Body of pancreas (tissue), 4 donors: Measurements from ENCODE around the gene WRNIP1. TPM values are rescaled to one million over a fixed set of nuclear protein-coding genes. Genes with fewer than 3 reads are reported as not detected.

ENCODE experiments used
- ATAC-seq: fragments of 150-250 bp; one replicate; pipeline ENCODE4 v1.9.1; 2016
- DNase-seq, 4 donors: peaks; one replicate each; pipeline ENCODE4 v3.0.0-alpha.2; 2019
- H3K27ac ChIP-seq, 4 donors: fragments of 200-600 bp; sonication (generic); 1 replicate in 3 of 4; 2 replicates in 1 of 4; pipeline versions ENCODE4 v1.5.1 to v1.6.1; 2016 to 2019; ENCODE audit warnings: mild to moderate bottlenecking in 1 of 4, mixed read lengths in 1 of 4, moderate library complexity in 1 of 4
- H3K27me3 ChIP-seq, 2 donors: fragments of 200-600 bp; sonication (generic); one replicate each; pipeline ENCODE4 v1.6.0; 2016; ENCODE audit warnings: mild to moderate bottlenecking in 1 of 2
- H3K36me3 ChIP-seq, 2 donors: fragments of 200-600 bp; sonication (generic); replicated peaks in 1 of 2; 2 replicates each; pipeline ENCODE4 v1.5.1; 2016; ENCODE audit warnings: low read depth in 2 of 2; ENCODE audit not compliant: insufficient read depth in 1 of 2
- H3K4me1 ChIP-seq: fragments of 200-600 bp; sonication (generic); one replicate; pipeline ENCODE4 v1.6.0; 2016
- H3K4me3 ChIP-seq, 2 donors: fragments of 200-600 bp; sonication (generic); 1 replicate in 1 of 2; 2 replicates in 1 of 2; pipeline ENCODE4 v1.5.1; 2016 to 2019
- H3K9me3 ChIP-seq, 3 donors: fragments of 200-600 bp; sonication (generic); 1 replicate in 2 of 3; 2 replicates in 1 of 3; pipeline ENCODE4 v1.5.1; 2016
- POLR2A ChIP-seq, 3 donors: fragments of 450-650 bp; IDR thresholded peaks; one replicate each; pipeline ENCODE4 v1.6.1; 2016; ENCODE audit warnings: antibody characterized with exemption in 3 of 3, mild to moderate bottlenecking in 2 of 3
- WGBS, 2 donors: methylation state at CpG; one replicate each; pipeline ENCODE4 v1.1.5; 2017; 5-methylcytosine and 5-hydroxymethylcytosine counted together
- intact Hi-C: fragments of 100-400 bp; cut with DNase I; formaldehyde crosslinking; loops from one replicate; pipeline ENCODE4 v1.15.1; 2023
- total RNA-seq, 2 donors: library from RNA; depleted of rRNA; stranded (reverse); fragments of >200 nt; gene quantifications; one replicate each; pipeline ENCODE4 v1.1.0, GENCODE V29; 2016
- TF ChIP-seq, protein P1 (sequence below), 7 experiments: fragments of 450-650 bp in 4 of 7; fragments of 200-600 bp in 3 of 7; sonication (generic) in 3 of 7; IDR thresholded peaks; one replicate each; pipeline ENCODE4 v1.5.1; 2016 to 2019; ENCODE audit warnings: antibody characterized with exemption in 7 of 7

The WRNIP1 gene
- total RNA-seq, 2 donors from 2014 or later = 61.0 to 62.0 TPM

DNA sequence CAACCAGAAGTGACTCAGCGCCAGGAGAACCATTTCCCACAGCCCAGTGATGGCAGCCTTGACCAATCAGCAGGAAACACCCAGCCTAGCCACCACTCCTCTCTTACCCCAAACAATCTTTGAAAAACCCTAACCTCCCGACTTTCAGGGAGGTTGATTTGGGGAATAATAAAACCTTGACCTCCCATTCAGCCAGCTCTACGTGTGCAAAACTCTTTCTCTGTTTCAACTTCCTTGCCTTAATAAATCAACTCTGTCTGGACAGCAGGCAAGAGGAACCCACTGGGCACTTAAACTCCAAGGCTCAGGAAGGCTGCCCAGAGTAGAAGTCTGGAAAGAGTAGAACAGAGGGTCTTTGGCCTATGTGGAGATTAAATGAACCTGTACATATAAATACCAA lies 41.5 kb downstream of the WRNIP1 start:
- DNase-seq (no peak), ATAC-seq (no peak)
- Histone ChIP-seq H3K27me3 (no peaks in the 10 kb centered on the region), H3K4me1 (peaks cover 76% of the 10 kb centered on the region), H3K36me3 (no peaks in the 10 kb centered on the region), H3K9me3 (no peaks in the 10 kb centered on the region), H3K4me3 (no peak overlapping the region), H3K27ac (peak overlapping the region; percentile 18 to 79 (median 74))
- TF ChIP-seq POLR2A (IDR thresholded peaks at IDR 0.05) = no peak
- TF ChIP-seq, protein P1, sequence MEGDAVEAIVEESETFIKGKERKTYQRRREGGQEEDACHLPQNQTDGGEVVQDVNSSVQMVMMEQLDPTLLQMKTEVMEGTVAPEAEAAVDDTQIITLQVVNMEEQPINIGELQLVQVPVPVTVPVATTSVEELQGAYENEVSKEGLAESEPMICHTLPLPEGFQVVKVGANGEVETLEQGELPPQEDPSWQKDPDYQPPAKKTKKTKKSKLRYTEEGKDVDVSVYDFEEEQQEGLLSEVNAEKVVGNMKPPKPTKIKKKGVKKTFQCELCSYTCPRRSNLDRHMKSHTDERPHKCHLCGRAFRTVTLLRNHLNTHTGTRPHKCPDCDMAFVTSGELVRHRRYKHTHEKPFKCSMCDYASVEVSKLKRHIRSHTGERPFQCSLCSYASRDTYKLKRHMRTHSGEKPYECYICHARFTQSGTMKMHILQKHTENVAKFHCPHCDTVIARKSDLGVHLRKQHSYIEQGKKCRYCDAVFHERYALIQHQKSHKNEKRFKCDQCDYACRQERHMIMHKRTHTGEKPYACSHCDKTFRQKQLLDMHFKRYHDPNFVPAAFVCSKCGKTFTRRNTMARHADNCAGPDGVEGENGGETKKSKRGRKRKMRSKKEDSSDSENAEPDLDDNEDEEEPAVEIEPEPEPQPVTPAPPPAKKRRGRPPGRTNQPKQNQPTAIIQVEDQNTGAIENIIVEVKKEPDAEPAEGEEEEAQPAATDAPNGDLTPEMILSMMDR (IDR thresholded peaks at IDR 0.05) = no peak
- WGBS, 2 donors = 56 to 68% methylated on average over 3 of the region's 3 CpGs
- intact Hi-C loops = no loop called here

DNA sequence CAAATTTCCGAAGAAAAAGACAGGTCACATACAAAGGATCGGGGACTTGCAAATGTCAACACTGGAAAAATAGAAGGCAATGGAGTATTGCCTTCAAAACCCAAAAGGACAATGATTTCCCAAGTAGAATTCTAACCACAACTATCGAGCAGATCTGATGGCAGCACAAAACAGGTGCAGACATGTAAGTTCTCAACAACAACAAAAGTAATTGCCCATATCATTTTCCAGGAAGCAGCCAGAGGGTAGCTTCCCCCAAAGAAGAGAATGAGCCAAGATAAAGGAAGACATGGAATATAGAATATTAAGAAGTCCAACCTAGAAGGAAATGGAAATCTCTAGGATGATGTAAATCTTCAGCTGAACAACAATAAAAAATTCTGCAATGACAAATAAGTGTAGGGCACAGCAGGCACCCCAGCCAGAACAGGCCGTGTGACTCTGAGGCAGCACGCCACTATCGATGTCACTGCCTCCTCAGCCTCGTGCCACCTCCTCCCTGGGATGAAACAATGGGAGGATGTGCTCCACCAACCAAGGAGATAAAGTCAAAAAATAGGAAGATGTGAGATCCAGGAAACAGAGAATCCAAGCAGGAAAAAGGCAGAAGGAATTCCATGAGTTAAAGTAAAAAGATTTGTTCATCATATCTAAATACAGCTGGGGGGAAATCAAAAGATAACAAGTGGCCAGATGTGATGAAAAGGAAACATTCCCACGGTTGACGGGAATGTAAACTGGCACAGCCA lies 42.3 kb downstream of the WRNIP1 start:
- DNase-seq (peak; percentile 53 to 81 (median 60)), ATAC-seq (peak; percentile 76)
- 33 to 44% methylated on average over 9 of the region's 9 CpGs for WGBS, 2 donors
- Histone ChIP-seq H3K27me3 (no peaks in the 10 kb centered on the region), H3K36me3 (no peaks in the 10 kb centered on the region), H3K4me3 (no peak overlapping the region), H3K4me1 (peaks cover 76% of the 10 kb centered on the region), H3K27ac (peak overlapping the region in 3 of 4 donors; percentile 73 to 79 (median 75)), H3K9me3 (no peaks in the 10 kb centered on the region)
- intact Hi-C loops = no loop called here
- TF ChIP-seq, protein P1 (IDR thresholded peaks at IDR 0.05) = no peak
- no peak for TF ChIP-seq POLR2A (IDR thresholded peaks at IDR 0.05)

DNA sequence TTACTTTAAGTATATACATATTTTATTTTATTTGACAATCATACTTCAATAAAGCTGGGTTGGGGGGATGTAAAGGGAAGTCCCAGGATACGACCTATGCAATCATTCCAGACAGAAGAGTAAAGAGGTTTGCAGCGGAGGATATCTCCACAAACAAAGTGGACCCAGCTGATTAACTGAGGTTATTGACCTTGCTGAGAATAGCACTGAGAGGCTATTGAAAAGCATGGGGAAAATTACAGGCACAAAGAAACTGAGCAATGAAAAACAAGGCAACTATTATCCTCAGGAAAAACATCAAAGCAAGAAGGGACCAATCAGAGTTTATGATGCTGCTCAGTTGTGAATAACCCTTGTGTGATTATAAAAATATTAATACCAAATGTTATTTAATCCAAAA lies 43.8 kb downstream of the WRNIP1 start:
- ATAC-seq (no peak), DNase-seq (no peak)
- Histone ChIP-seq H3K4me3 (no peak overlapping the region), H3K4me1 (peaks cover 72% of the 10 kb centered on the region), H3K36me3 (no peaks in the 10 kb centered on the region), H3K27ac (peak overlapping the region in 3 of 4 donors; percentile 70 to 79 (median 73)), H3K9me3 (no peaks in the 10 kb centered on the region), H3K27me3 (no peaks in the 10 kb centered on the region)
- 26 to 44% methylated on average over 2 of the region's 2 CpGs for WGBS, 2 donors
- TF ChIP-seq, protein P1 (IDR thresholded peaks at IDR 0.05) = no peak
- no peak for TF ChIP-seq POLR2A (IDR thresholded peaks at IDR 0.05)
- intact Hi-C loops = no loop called here

GRCh38 chr6:2810092-2810671 lies 45.0 kb downstream of the WRNIP1 start:
- peak overlapping the region; percentile 60 to 79 (median 72) for H3K27ac ChIP-seq
- peaks cover 60% of the 10 kb centered on the region for H3K4me1 ChIP-seq
- peak; percentile 77 for ATAC-seq
- TF ChIP-seq POLR2A (IDR thresholded peaks at IDR 0.05) = no peak
- TF ChIP-seq, protein P1 (IDR thresholded peaks at IDR 0.05) = no peak
- intact Hi-C loops = no loop called here
- H3K4me3 ChIP-seq = no peak overlapping the region
- DNase-seq = peak; percentile 59 to 79 (median 70)
- H3K36me3 ChIP-seq = no peaks in the 10 kb centered on the region
- 44% methylated on average over 9 of the region's 9 CpGs for WGBS, 2 donors
- H3K27me3 ChIP-seq = no peaks in the 10 kb centered on the region
- H3K9me3 ChIP-seq = no peaks in the 10 kb centered on the region
